22Rv1 (cell line): ENCODE data around the gene SLC7A9.

Source experiments
- ZFX ChIP-seq: fragments of 450-650 bp; IDR thresholded peaks from 2 replicates; pipeline ENCODE4 v1.6.1; 2017; ENCODE audit warnings: antibody characterized with exemption, borderline replicate concordance
- TF ChIP-seq, protein P1 (sequence below): fragments of 450-650 bp; IDR thresholded peaks from 2 replicates; pipeline ENCODE4 v1.5.1; 2017; ENCODE audit warnings: mild to moderate bottlenecking

DNA sequence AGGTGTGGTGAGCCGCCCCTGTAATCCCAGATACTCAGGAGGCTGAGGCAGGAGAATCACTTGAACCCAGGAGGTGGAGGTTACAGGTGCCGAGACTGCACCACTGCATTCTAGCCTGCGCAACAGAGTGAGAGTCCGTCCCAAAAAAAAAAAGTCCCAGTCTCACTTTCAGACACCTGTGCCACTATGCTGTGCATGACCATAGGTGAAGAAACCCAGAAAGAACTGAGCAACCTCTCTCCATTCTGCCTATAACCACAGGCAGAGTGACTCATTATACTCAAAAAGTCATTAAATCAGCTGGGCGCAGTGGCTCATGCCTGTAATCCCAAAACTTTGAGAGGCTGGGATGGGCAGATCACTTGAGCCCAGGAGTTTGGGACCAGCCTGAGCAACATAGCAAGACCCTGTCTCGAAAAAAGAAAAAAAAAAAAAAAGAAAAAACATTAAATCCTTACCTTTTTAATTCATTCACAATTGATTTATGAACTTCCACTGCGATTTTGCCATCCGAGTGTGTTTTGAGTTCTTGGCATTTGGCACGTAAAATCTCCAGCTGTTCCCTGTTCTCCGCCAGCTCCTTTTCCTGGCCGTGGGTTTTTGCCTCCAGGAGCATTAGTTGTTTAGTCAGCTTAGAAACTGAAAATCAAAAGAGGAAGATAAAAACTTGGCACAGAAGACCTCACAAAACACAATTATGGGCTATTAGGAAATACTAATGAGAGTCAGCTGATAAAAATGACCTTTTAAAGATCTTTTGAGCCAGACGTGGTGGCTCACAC is 45.5 kb upstream of the SLC7A9 start:
- TF ChIP-seq, protein P1, sequence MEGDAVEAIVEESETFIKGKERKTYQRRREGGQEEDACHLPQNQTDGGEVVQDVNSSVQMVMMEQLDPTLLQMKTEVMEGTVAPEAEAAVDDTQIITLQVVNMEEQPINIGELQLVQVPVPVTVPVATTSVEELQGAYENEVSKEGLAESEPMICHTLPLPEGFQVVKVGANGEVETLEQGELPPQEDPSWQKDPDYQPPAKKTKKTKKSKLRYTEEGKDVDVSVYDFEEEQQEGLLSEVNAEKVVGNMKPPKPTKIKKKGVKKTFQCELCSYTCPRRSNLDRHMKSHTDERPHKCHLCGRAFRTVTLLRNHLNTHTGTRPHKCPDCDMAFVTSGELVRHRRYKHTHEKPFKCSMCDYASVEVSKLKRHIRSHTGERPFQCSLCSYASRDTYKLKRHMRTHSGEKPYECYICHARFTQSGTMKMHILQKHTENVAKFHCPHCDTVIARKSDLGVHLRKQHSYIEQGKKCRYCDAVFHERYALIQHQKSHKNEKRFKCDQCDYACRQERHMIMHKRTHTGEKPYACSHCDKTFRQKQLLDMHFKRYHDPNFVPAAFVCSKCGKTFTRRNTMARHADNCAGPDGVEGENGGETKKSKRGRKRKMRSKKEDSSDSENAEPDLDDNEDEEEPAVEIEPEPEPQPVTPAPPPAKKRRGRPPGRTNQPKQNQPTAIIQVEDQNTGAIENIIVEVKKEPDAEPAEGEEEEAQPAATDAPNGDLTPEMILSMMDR: no peak
- no peak for TF ChIP-seq ZFX
